ENCODE results near the gene ARHGEF16. TPM values are rescaled to one million over a fixed set of nuclear protein-coding genes. Genes with fewer than 3 reads are reported as not detected.

The ARHGEF16 gene
- polyA plus RNA-seq, 1 of the 3 experiments (the other 2 are of a cell fraction): 0.18 TPM

DNA sequence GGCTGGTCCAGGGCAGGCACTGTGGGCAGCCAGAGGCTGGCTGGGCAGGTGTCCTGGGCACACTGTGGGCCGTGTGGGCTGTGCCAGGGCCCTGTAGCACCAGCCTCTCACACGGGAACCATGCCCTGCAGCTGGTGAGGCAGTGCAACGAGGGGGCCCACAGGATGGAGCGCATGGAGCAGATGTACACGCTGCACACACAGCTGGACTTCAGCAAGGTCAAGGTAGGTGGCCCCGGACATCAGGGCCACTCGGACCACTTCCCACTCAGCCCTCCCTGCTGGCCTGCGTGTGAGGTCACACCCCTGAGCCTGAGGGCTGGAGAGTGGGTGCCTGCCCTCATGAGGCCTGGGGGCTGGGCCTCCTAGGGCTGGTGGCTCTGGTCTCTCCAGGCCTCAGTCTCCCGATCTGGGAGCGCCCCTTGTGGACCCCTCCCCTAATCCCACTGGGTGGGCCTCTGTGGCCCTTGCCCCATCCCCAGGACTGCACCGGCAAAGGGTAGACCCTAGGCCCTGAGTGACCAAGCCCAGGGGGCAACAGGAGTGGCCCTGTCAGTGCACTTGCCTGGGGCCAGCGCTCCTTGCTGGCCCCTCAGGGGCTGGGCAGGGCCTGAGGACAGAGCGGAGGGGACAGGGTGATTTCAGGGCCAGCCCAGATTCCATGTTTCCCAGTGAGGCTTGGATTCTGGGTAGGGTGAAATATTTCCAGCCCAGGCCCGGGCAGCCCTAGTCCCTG lies 21.5 kb downstream of the ARHGEF16 start:
- H4K20me1 ChIP-seq (ENCODE audit: insufficient read depth): no peaks in the 10 kb centered on the region
- H2AFZ ChIP-seq (ENCODE audit: low read depth): no peak overlapping the region
- no peak for TF ChIP-seq CHD2 (IDR thresholded peaks at IDR 0.05; ENCODE audit: low read length, partially characterized antibody)
- TF ChIP-seq FOXM1 (IDR thresholded peaks at IDR 0.05; ENCODE audit: low read depth): no peak
- no peak for TF ChIP-seq POLR2AphosphoS5 (IDR thresholded peaks at IDR 0.05; ENCODE audit: low read depth, low read length)
- TF ChIP-seq JUND (IDR thresholded peaks at IDR 0.05): no peak
- no peak for TF ChIP-seq ELF1 (IDR thresholded peaks at IDR 0.05)
- TF ChIP-seq TEAD4 (IDR thresholded peaks at IDR 0.05; ENCODE audit: borderline replicate concordance, insufficient read depth): no peak
- no peak for TF ChIP-seq FOXJ3 (CRISPR knock-in tag; IDR thresholded peaks at IDR 0.05)
- no peaks in the 10 kb centered on the region for H3K9me3 ChIP-seq
- POLR2A ChIA-PET: no interaction called here
- CTCF ChIA-PET: interaction anchor here (1.5 kb wide), 1 partner anchor 23 kb away, joined by 9 read pairs; no protein-coding TSS in a partner anchor
- no peak for DNase-seq
- peaks cover 2 to 7% of the 10 kb centered on the region in 2 experiments; a peak in 2 of 4 replicates for H3K4me1 ChIP-seq (ENCODE audit: control insufficient read depth in 1 of 2, insufficient read depth in 2 of 2, low read depth in 1 of 2, low read length in 1 of 2)
- no peak overlapping the region for H3K27ac ChIP-seq (ENCODE audit: low read depth in 2 of 2, low read length in 1 of 2)
- no peaks in the 10 kb centered on the region for H3K27me3 ChIP-seq (ENCODE audit: insufficient read depth)
- H3K79me2 ChIP-seq (ENCODE audit: insufficient read depth): no peaks in the 10 kb centered on the region
- no peaks in the 10 kb centered on the region for H3F3A ChIP-seq (replicated peaks; ENCODE audit: insufficient read depth)
- no peak overlapping the region for H3K4me3 ChIP-seq (ENCODE audit: low read depth in 2 of 2, low read length in 1 of 2)
- H3K36me3 ChIP-seq (replicated peaks in 1 of 2; ENCODE audit: control insufficient read depth in 1 of 2, insufficient read depth in 2 of 2, low read length in 1 of 2): no peaks in the 10 kb centered on the region
- no peaks in the 10 kb centered on the region for H3K9me2 ChIP-seq
- no peak overlapping the region for H3K4me2 ChIP-seq
- H3K9ac ChIP-seq: no peak overlapping the region
- 100% methylated on average over 2 of the region's 14 CpGs for WGBS (ENCODE audit: low lambda C conversion rate)

DNA sequence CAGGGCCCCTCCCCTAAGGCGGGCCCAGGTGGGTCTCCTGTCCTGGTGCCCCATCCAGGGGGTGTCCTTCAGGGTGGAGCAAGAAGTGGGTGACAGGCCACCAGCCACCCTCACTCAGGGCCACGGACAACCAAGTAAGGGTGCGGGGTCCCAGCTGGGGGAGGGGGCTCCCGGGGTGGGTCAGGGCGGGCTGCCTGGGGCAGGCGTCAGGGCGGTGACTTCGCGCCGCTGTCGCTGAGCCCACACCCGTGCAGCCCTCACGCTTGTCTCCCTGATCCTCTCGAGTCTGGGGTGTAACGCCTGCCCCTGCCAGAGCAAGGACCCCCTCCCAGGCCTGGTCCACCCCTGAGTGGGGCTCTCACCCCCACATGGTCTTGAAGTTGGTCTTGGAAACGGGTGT lies 22.2 kb downstream of the ARHGEF16 start:
- no peak overlapping the region for H3K4me3 ChIP-seq (ENCODE audit: low read depth in 2 of 2, low read length in 1 of 2)
- TF ChIP-seq RXRA (IDR thresholded peaks at IDR 0.05; ENCODE audit: borderline replicate concordance, low read depth): no peak
- TF ChIP-seq, protein P1, sequence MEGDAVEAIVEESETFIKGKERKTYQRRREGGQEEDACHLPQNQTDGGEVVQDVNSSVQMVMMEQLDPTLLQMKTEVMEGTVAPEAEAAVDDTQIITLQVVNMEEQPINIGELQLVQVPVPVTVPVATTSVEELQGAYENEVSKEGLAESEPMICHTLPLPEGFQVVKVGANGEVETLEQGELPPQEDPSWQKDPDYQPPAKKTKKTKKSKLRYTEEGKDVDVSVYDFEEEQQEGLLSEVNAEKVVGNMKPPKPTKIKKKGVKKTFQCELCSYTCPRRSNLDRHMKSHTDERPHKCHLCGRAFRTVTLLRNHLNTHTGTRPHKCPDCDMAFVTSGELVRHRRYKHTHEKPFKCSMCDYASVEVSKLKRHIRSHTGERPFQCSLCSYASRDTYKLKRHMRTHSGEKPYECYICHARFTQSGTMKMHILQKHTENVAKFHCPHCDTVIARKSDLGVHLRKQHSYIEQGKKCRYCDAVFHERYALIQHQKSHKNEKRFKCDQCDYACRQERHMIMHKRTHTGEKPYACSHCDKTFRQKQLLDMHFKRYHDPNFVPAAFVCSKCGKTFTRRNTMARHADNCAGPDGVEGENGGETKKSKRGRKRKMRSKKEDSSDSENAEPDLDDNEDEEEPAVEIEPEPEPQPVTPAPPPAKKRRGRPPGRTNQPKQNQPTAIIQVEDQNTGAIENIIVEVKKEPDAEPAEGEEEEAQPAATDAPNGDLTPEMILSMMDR (IDR thresholded peaks at IDR 0.05): no peak
- no peak for TF ChIP-seq FOXJ3 (CRISPR knock-in tag; IDR thresholded peaks at IDR 0.05)
- no peak for TF ChIP-seq TCF12 (IDR thresholded peaks at IDR 0.05)
- no peak for TF ChIP-seq RFX5 (IDR thresholded peaks at IDR 0.05; ENCODE audit: low read length)
- no peak for TF ChIP-seq GATA2 (CRISPR knock-in tag; IDR thresholded peaks at IDR 0.05)
- TF ChIP-seq GABPA (IDR thresholded peaks at IDR 0.05; ENCODE audit: low read depth): no peak
- TF ChIP-seq, protein P2, sequence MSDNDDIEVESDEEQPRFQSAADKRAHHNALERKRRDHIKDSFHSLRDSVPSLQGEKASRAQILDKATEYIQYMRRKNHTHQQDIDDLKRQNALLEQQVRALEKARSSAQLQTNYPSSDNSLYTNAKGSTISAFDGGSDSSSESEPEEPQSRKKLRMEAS (IDR thresholded peaks at IDR 0.05; ENCODE audit: low read depth): no peak
- no peak for TF ChIP-seq TAF1 (IDR thresholded peaks at IDR 0.05; ENCODE audit: borderline replicate concordance, low read depth, low read length)
- TF ChIP-seq FOSL2 (IDR thresholded peaks at IDR 0.05; ENCODE audit: borderline replicate concordance, low read depth): no peak
- TF ChIP-seq, protein P3, sequence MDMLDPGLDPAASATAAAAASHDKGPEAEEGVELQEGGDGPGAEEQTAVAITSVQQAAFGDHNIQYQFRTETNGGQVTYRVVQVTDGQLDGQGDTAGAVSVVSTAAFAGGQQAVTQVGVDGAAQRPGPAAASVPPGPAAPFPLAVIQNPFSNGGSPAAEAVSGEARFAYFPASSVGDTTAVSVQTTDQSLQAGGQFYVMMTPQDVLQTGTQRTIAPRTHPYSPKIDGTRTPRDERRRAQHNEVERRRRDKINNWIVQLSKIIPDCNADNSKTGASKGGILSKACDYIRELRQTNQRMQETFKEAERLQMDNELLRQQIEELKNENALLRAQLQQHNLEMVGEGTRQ (IDR thresholded peaks at IDR 0.05; ENCODE audit: borderline replicate concordance, low read depth, low read length): no peak
- TF ChIP-seq NFIC (IDR thresholded peaks at IDR 0.05; ENCODE audit: borderline replicate concordance): no peak
- TF ChIP-seq, protein P4, sequence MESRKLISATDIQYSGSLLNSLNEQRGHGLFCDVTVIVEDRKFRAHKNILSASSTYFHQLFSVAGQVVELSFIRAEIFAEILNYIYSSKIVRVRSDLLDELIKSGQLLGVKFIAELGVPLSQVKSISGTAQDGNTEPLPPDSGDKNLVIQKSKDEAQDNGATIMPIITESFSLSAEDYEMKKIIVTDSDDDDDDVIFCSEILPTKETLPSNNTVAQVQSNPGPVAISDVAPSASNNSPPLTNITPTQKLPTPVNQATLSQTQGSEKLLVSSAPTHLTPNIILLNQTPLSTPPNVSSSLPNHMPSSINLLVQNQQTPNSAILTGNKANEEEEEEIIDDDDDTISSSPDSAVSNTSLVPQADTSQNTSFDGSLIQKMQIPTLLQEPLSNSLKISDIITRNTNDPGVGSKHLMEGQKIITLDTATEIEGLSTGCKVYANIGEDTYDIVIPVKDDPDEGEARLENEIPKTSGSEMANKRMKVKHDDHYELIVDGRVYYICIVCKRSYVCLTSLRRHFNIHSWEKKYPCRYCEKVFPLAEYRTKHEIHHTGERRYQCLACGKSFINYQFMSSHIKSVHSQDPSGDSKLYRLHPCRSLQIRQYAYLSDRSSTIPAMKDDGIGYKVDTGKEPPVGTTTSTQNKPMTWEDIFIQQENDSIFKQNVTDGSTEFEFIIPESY (IDR thresholded peaks at IDR 0.05; ENCODE audit: borderline replicate concordance, low read depth): no peak
- TF ChIP-seq SIN3A (IDR thresholded peaks at IDR 0.05; ENCODE audit: borderline replicate concordance, low read depth, low read length): no peak
- no peak for TF ChIP-seq NRF1 (IDR thresholded peaks at IDR 0.05; ENCODE audit: low read depth, low read length)
- H3K9ac ChIP-seq: no peak overlapping the region
- ChIA-PET POLR2A (no interaction called here), CTCF (interaction anchor here (1.5 kb wide), 1 partner anchor 24 kb away, joined by 9 read pairs; no protein-coding TSS in a partner anchor)
- no peaks in the 10 kb centered on the region for H3K79me2 ChIP-seq (ENCODE audit: insufficient read depth)
- H3K36me3 ChIP-seq (replicated peaks in 1 of 2; ENCODE audit: control insufficient read depth in 1 of 2, insufficient read depth in 2 of 2, low read length in 1 of 2): no peaks in the 10 kb centered on the region
- no peak overlapping the region for H3K27ac ChIP-seq (ENCODE audit: low read depth in 2 of 2, low read length in 1 of 2)
- H3K27me3 ChIP-seq (ENCODE audit: insufficient read depth): no peaks in the 10 kb centered on the region
- H3K4me1 ChIP-seq (ENCODE audit: control insufficient read depth in 1 of 2, insufficient read depth in 2 of 2, low read depth in 1 of 2, low read length in 1 of 2): peaks cover 1 to 2% of the 10 kb centered on the region in 2 experiments; a peak in 2 of 4 replicates
- no peaks in the 10 kb centered on the region for H3K9me3 ChIP-seq
- H3K4me2 ChIP-seq: no peak overlapping the region
- H4K20me1 ChIP-seq (ENCODE audit: insufficient read depth): no peaks in the 10 kb centered on the region
- no peaks in the 10 kb centered on the region for H3K9me2 ChIP-seq
- 91% methylated on average over 4 of the region's 16 CpGs for WGBS (ENCODE audit: low lambda C conversion rate)
- no peak overlapping the region for H2AFZ ChIP-seq (ENCODE audit: low read depth)
- no peak for DNase-seq
- no peaks in the 10 kb centered on the region for H3F3A ChIP-seq (replicated peaks; ENCODE audit: insufficient read depth)

All from SK-N-SH (cell line).